K562 (cell line): ENCODE measurements around the gene CDS2. TPM values are rescaled to one million over a fixed set of nuclear protein-coding genes. Genes with fewer than 3 reads are reported as not detected.

Experiments used
- ATAC-seq: fragments of 200-7000 bp; cut with Tn5 transposase; 3 replicates; pipeline ENCODE4 v1.9.1; 2020; ENCODE audit warnings: moderate library complexity
- BruUV-seq: library from RNA; stranded (reverse); fragments of 400-500 nt; replicated peaks from 2 replicates; lab custom pipeline; 2021; lab: Mats Ljungman, UMichigan
- CTCF ChIA-PET: fragments of 300-600 bp; formaldehyde crosslinking; extraction: SDS; loops from one replicate; lab custom pipeline; 2021; ENCODE audit warnings: low intra/inter-chr PET ratio; lab: Yijun Ruan, JAX
- POLR2A ChIA-PET: fragments of 300-600, 350-650 bp; sonication (Branson Sonifier 250); formaldehyde crosslinking; extraction: SDS; loops from one replicate; lab custom pipeline; 2021; ENCODE audit warnings: antibody characterized with exemption, inconsistent platforms; lab: Yijun Ruan, JAX
- DNase-seq, 4 experiments: peaks; one replicate each; pipeline versions ENCODE4 v3.0.0 to v3.0.0-alpha.2; 2011 to 2018; ENCODE audit warnings: low spot score in 3 of 4, mixed read lengths in 3 of 4; ENCODE audit errors: extremely low read depth in 1 of 4
- FAIRE-seq: peaks from 2 replicates; lab custom pipeline; 2011; peaks lifted over from hg19 to GRCh38; lab: Jason Lieb, UNC
- H2AFZ ChIP-seq: 2 replicates; pipeline ENCODE4 v1.6.0; 2011; ENCODE audit warnings: low read depth, low read length, control low read depth, inconsistent platforms
- H3K27ac ChIP-seq: fragments of 200-600 bp; 3 replicates; pipeline ENCODE4 v1.8.0; 2011; ENCODE audit warnings: low read depth, mild to moderate bottlenecking, control low read depth, inconsistent platforms, low read length, moderate library complexity, mixed read lengths; ENCODE audit errors: extremely low read depth
- H3K27me3 ChIP-seq, 2 experiments: fragments of 300-600 bp in 1 of 2; 2 replicates in 1 of 2; 3 replicates in 1 of 2; pipeline versions ENCODE4 v1.6.0 to v1.8.0; 2011; ENCODE audit warnings: inconsistent platforms in 2 of 2, low read length in 2 of 2, mild to moderate bottlenecking in 1 of 2, mixed read lengths in 1 of 2, moderate library complexity in 1 of 2; ENCODE audit not compliant: control insufficient read depth in 2 of 2, insufficient read depth in 2 of 2
- H3K36me3 ChIP-seq: fragments of 300-600 bp; 3 replicates; pipeline ENCODE4 v1.8.0; 2011; ENCODE audit warnings: mild to moderate bottlenecking, low read length, inconsistent platforms; ENCODE audit not compliant: control insufficient read depth, insufficient read depth
- H3K4me1 ChIP-seq, 2 experiments: fragments of 200-600 bp in 1 of 2; replicated peaks in 1 of 2; 2 replicates in 1 of 2; 3 replicates in 1 of 2; pipeline versions ENCODE4 v1.5.1 to v1.8.0; 2011; ENCODE audit warnings: inconsistent platforms in 2 of 2, low read length in 2 of 2, mild to moderate bottlenecking in 1 of 2, mixed read lengths in 1 of 2, moderate library complexity in 1 of 2; ENCODE audit not compliant: control insufficient read depth in 2 of 2, insufficient read depth in 2 of 2
- H3K4me2 ChIP-seq: 2 replicates; pipeline ENCODE4 v1.6.1; 2011; ENCODE audit warnings: low read length, control low read depth, inconsistent platforms, mixed read lengths; ENCODE audit not compliant: insufficient read depth
- H3K4me3 ChIP-seq: fragments of 200-600 bp; sonication (generic), shearing (Covaris generic); 2 replicates; pipeline ENCODE4 v1.5.1; 2016; ENCODE audit warnings: control low read depth, inconsistent platforms
- H3K79me2 ChIP-seq: fragments of 200-600 bp; 3 replicates; pipeline ENCODE4 v1.8.0; 2011; ENCODE audit warnings: low read length, inconsistent platforms; ENCODE audit not compliant: control insufficient read depth, insufficient read depth
- H3K9ac ChIP-seq, 2 experiments: 2 replicates each; pipeline versions ENCODE4 v1.6.0 to v1.6.1; 2011; ENCODE audit warnings: low read depth in 2 of 2, low read length in 2 of 2, control low read depth in 1 of 2, inconsistent platforms in 1 of 2, mild to moderate bottlenecking in 1 of 2, mixed read lengths in 1 of 2; ENCODE audit not compliant: insufficient read depth in 1 of 2
- H3K9me1 ChIP-seq: one replicate; pipeline ENCODE4 v1.6.0; 2011; ENCODE audit warnings: inconsistent platforms, mild to moderate bottlenecking, low read length, moderate library complexity; ENCODE audit not compliant: control insufficient read depth, insufficient read depth
- H3K9me3 ChIP-seq: replicated peaks from 2 replicates; pipeline ENCODE4 v1.5.1; 2011; ENCODE audit warnings: low read depth, low read length, inconsistent platforms; ENCODE audit not compliant: control insufficient read depth, insufficient read depth
- H4K20me1 ChIP-seq: replicated peaks from 2 replicates; pipeline ENCODE4 v1.6.1; 2011; ENCODE audit warnings: low read length, inconsistent platforms, mixed read lengths; ENCODE audit not compliant: control insufficient read depth, insufficient read depth
- CBFA2T3 ChIP-seq: fragments of 450-650 bp; IDR thresholded peaks from 2 replicates; pipeline ENCODE4 v1.6.1; 2017
- CHD4 ChIP-seq: fragments of 200-600 bp; sonication (generic); IDR thresholded peaks from 3 replicates; pipeline ENCODE4 v1.6.1; 2012; ENCODE audit warnings: low read depth, mild to moderate bottlenecking, mixed read lengths, low read length, inconsistent platforms; ENCODE audit not compliant: insufficient read depth, insufficient replicate concordance, poor library complexity, severe bottlenecking
- GATAD2A ChIP-seq: fragments of 450-650 bp; IDR thresholded peaks from 2 replicates; pipeline ENCODE4 v1.6.1; 2017
- L3MBTL2 ChIP-seq: fragments of 450-650 bp; IDR thresholded peaks from 2 replicates; pipeline ENCODE4 v1.6.1; 2016; ENCODE audit warnings: mild to moderate bottlenecking, moderate library complexity
- MITF ChIP-seq: IDR thresholded peaks from 2 replicates; pipeline ENCODE4 v1.6.1; 2014; ENCODE audit warnings: antibody characterized with exemption
- NFE2L1 ChIP-seq: fragments of 450-650 bp; IDR thresholded peaks from 2 replicates; pipeline ENCODE4 v1.6.1; 2016; ENCODE audit warnings: missing genetic modification characterization, low read depth, mild to moderate bottlenecking, missing compliant biosample characterization, moderate library complexity, borderline replicate concordance
- NFIX ChIP-seq: fragments of 250-450 bp; sonication (Bioruptor Pico); IDR thresholded peaks from 2 replicates; pipeline ENCODE4 v1.4.0; 2020; ENCODE audit warnings: low read depth, mild to moderate bottlenecking, moderate library complexity
- PRMT5 ChIP-seq: sonication (generic); formaldehyde crosslinking; IDR thresholded peaks from 2 replicates; pipeline ENCODE4 v1.5.0; 2020; ENCODE audit warnings: missing genetic modification reagents
- SNAPC5 ChIP-seq: fragments of 250-450 bp; sonication (Bioruptor Pico); IDR thresholded peaks from 2 replicates; pipeline ENCODE4 v1.8.0; 2021; ENCODE audit warnings: moderate library complexity, mild to moderate bottlenecking, inconsistent platforms
- ZNF407 ChIP-seq: fragments of 450-650 bp; IDR thresholded peaks from 2 replicates; pipeline ENCODE4 v1.6.1; 2016; ENCODE audit warnings: low read depth
- ZNF431 ChIP-seq: sonication (generic); formaldehyde crosslinking; IDR thresholded peaks from 2 replicates; pipeline ENCODE4 v1.8.0; 2022; ENCODE audit warnings: mild to moderate bottlenecking, missing genetic modification reagents
- WGBS: fragments of 100-300 bp; shearing (Covaris generic); methylation state at CpG from one replicate; pipeline ENCODE4 v1.1.6; 2016; ENCODE audit warnings: low coverage, mixed read lengths; ENCODE audit not compliant: insufficient coverage; ENCODE audit errors: missing lambda C conversion rate; 5-methylcytosine and 5-hydroxymethylcytosine counted together
- in situ Hi-C: fragments of 300-500 bp; cut with MboI; formaldehyde crosslinking; loops from 4 replicates; pipeline ENCODE4 v1.15.0; 2018; ENCODE audit warnings: inconsistent platforms, mixed read lengths
- intact Hi-C: fragments of 100-400 bp; cut with micrococcal nuclease; formaldehyde crosslinking; loops from 2 replicates; pipeline ENCODE4 v1.14.2; 2022
- polyA plus RNA-seq, 8 experiments: library from polyadenylated mRNA; depleted of rRNA in 4 of 8; stranded (reverse) in 5 of 8; unstranded in 3 of 8; fragments of >200 nt; fragmentation: Nextera tagmentation in 2 of 8; fragmentation: Illumina TruSeq in 1 of 8; extraction: Ambion mirVana in 2 of 8; extraction: Trizol in 1 of 8; gene quantifications; 2 replicates each; pipeline versions ENCODE4 v1.2.1 to v1.2.3, GENCODE V29; 2011 to 2014; ENCODE audit warnings: inconsistent platforms in 1 of 8, missing spikeins in 1 of 8
- total RNA-seq, 7 experiments: library from RNA; depleted of rRNA in 6 of 7; stranded (reverse); fragments of >200 nt in 6 of 7; fragmentation: Illumina TruSeq in 2 of 7; extraction: Trizol in 2 of 7; gene quantifications; 2 replicates each; pipeline versions ENCODE4 v1.2.1 to v1.2.3, GENCODE V29; 2011 to 2021; ENCODE audit warnings: low replicate concordance in 1 of 7

The CDS2 gene
- total and polyA plus RNA-seq, 9 of the 15 experiments (the other 6 are each of a cell fraction or from before 2014, with no cell fraction given) = 6.4 to 46.4 (median 12.2) TPM

GRCh38 chr20:5119435-5120184, 7.2 kb upstream of the CDS2 start, which contains the start of gene PCNA:
PCNA (minus strand) TSS chr20:5119958; CDS start chr20:5119798, 160 bp downstream.
- peak; percentile 84 to 96 (median 92) for DNase-seq
- intact Hi-C loops (loop anchor here (10.0 kb wide), 1 partner anchor 325 kb away; no protein-coding TSS in a partner anchor), in situ Hi-C loops (no loop called here)
- Histone ChIP-seq H3K36me3 (peaks cover 43% of the 10 kb centered on the region), H3K9me3 (no peaks in the 10 kb centered on the region), H3K4me2 (peak within 1 kb of the TSS; percentile 91), H3K27ac (peak within 1 kb of the TSS; percentile 94), H3K9ac (peak within 1 kb of the TSS; percentile 94 to 97), H2AFZ (peak within 1 kb of the TSS; percentile 84), H3K4me3 (peak within 1 kb of the TSS; percentile 77), H3K27me3 (no peaks in the 10 kb centered on the region), H3K4me1 (peaks cover 13 to 16% of the 10 kb centered on the region in 2 experiments; a peak in 3 of 5 replicates), H4K20me1 (peaks cover 14% of the 10 kb centered on the region), H3K79me2 (peaks cover 46% of the 10 kb centered on the region), H3K9me1 (no peaks in the 10 kb centered on the region)
- no TSS peak for BruUV-seq
- ATAC-seq = peak; percentile 92
- CTCF ChIA-PET = interaction anchor here (0.9 kb wide), 1 partner anchor 73 kb away, joined by 3 read pairs; no protein-coding TSS in a partner anchor
- WGBS = 2% methylated on average over 46 of the region's 71 CpGs
- peak; percentile 97 for FAIRE-seq
- POLR2A ChIA-PET = interaction anchor here (0.6 to 1.7 kb wide), 10 partner anchors 9 to 1172 kb away, joined by 3 to 8 read pairs (median 3); no protein-coding TSS in a partner anchor
- no peak for TF ChIP-seq MITF
- peak; percentile 94 for TF ChIP-seq ZNF431 (CRISPR knock-in tag)
- no peak for TF ChIP-seq SNAPC5
- TF ChIP-seq PRMT5 (CRISPR knock-in tag) = no peak
- TF ChIP-seq CHD4 = no peak
- TF ChIP-seq CBFA2T3 = no peak
- no peak for TF ChIP-seq NFE2L1 (tag)
- no peak for TF ChIP-seq NFIX (CRISPR knock-in tag)
- no peak for TF ChIP-seq ZNF407
- TF ChIP-seq L3MBTL2 = peak; percentile 99
- TF ChIP-seq GATAD2A = no peak
